Kidney glomerular epithelial cell (primary cell): Measurements from ENCODE around the gene SMIM22.

Experiments used
- DNase-seq: peaks from one replicate; lab custom pipeline; 2025; lab: John Stamatoyannopoulos, UW

SMIM22 gene

DNA sequence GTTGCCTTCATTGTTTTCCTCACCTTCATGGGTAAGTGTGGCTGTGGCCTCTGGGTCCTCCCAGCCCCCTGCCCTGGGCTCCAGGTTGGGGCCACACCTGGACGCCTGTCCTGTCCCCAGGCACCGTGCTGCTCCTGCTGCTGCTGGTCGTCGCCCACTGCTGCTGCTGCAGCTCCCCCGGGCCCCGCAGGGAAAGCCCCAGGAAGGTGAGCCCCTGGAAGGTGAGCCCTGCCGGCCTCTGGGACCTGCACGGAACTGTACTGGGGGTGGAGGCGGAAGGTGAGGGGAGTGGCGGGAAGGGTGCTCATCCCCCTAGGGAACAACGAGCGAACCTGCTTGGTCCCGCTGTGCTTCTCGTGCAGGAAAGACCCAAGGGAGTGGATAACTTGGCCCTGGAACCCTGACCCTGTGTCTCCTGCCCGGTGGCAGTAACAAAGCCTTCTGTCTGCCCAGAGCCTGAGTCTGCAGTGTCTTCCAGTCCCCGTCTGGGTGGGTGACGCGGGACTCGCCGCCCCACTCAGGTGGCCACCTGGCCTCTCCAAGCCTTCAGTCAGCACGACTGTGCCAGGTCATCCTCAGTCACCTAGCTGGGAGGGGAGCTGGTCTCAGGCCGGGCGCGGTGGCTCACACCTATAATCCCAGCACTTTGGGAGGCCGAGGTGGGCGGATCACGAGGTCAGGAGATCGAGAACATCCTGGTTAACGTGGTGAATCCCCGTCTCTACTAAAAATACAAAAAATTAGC, 831 bp downstream of the SMIM22 start:
- DNase-seq = no peak

DNA sequence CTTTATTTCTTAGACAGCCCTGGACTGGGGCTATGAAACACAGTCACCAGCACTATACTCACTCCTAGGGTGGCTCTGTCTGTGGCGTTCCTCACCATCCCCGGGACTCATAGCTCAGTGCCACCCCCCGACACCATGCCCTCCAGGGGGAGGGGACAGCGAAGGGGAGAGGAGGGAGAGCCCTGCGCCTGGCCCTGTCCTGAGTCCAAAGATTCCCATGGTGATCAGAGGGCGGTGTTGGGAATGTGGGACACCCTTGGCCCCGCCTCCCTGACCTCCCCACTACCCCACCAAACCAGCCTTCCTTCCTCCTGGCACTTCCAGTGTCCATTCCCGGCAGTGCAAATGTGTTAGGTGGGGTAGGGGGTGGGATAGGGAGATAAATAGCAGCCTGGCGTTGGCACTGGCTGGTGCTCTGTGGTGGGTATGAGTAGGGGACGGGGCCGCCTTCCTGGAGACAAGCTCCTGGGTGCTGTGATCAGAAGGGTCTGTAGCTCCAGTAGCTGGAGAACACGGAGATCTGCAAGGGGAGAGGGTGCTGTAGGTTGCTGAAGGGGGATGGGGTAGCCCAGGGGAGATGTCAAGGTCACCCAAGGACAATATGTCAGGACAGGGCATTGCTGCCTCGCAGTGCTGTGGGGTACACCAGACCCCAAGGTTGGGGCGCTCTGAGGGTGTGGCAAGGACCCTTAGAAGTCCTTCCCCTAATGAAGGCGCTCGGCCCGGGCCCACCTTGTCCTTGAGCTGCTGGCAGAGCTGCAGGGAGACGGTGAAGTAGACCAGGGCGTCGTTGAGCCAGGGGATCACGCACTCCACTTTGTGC, 2.0 kb downstream of the SMIM22 start:
- DNase-seq = no peak

DNA sequence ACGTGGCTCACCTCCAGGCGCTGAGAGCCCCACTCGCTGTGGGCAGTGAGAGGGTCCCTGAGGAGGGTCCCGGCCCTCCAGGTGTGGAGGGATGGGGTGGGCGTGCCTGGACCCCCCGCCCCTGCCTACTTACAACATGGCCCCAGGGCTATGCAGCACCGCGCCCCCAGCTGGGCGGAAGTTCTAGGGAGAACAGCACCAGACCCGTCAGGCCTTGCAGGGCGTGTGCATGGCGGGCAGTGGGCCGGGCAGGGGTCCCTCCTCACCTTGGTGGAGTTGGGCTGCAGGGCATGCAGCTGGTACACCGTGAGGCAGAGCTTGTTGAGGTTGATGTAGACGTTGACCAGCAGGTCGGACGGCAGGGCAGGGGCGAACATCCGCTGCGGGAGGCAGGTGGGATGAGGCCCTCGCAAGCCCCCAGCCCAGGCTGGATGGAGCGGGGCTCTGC, 2.7 kb downstream of the SMIM22 start:
- DNase-seq = no peak

DNA sequence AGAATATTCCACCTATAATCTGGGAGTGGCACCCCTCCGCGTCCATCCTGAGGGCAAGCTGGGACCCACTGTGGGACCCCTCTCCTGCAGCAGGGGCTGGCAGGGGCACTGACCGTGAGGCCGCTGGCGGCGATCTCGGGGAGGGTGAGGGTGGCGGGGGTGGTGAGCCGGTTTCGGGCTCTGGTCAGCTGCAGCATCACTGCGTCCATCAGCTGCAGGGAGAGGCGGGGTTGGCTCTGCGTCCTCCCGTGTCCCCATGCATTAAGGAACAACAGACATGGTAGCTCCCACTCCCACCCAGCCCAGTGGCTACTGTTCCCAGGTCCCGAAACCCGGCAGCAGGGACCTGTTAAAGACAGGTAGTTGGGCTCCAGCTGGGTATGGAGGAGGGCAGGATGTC, 3.3 kb downstream of the SMIM22 start:
- DNase-seq = no peak

DNA sequence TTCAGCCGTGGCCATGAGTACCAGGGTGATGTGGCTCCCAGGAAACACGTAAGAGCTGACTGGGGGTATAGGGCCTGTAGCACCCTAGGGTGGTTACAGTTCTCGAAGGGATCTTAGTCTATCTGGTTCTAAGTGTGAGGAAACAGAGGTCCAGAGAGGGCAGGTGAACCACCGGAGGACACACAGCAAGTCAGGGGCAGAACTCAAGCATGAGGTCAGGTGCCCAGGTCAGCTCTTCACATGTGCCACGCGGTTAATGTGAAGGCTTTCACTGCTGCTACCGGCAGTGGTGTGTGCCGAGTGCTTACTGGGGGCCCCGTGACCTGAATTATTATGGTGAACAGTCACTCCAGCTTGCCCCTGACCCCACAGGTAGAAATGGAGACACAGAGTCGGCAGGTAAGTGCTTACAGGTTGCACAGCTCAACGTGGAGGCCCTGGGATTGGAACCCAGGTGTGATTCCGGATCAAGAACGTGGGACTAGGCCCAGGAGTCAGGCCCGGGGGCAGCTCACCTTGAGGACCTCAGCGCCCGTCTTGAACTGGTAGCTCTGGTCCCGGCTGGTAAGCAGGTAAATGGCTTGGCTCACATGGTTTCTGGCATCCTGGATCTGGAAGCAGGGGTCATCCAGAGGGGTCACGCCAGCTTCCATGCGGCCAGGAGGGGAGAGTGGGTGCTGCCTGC, 4.1 kb downstream of the SMIM22 start:
- DNase-seq = no peak

DNA sequence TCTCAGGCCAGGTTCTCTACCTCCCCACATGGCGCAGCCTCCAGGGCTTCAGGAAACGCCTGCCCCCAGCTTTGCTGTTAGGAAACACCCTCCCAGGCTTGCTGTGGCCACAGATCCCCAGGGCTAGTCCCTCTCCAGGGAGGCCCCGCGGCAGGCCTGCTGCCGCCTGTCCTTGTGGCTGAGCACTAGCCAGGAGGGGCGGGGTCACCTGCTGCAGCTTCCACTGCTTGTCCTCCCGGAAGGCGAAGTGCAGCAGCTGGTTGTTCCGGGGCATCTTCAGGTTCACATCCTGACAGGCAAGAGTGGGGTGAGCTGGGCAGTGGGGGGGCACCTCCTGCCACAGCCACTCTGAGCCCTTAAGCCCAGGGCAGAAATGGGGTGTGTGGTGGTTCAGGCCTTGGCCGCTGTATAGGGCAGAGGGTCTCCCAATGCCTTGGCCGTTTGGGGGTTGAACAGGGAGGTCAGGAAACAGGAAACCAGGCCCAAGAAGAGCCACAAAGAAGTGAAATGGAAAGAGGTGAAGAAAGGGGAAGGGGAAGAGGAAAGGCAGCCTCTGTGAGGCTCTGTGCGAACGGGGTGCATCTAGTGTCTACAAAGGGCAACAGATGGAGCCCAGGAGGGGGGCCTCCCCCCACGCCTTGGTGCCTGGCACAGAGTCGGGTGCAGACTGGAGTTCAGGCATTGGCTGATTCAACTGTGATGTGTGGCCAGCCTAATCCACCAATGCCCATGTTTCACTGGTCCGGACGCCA, 5.3 kb downstream of the SMIM22 start:
- DNase-seq = no peak

DNA sequence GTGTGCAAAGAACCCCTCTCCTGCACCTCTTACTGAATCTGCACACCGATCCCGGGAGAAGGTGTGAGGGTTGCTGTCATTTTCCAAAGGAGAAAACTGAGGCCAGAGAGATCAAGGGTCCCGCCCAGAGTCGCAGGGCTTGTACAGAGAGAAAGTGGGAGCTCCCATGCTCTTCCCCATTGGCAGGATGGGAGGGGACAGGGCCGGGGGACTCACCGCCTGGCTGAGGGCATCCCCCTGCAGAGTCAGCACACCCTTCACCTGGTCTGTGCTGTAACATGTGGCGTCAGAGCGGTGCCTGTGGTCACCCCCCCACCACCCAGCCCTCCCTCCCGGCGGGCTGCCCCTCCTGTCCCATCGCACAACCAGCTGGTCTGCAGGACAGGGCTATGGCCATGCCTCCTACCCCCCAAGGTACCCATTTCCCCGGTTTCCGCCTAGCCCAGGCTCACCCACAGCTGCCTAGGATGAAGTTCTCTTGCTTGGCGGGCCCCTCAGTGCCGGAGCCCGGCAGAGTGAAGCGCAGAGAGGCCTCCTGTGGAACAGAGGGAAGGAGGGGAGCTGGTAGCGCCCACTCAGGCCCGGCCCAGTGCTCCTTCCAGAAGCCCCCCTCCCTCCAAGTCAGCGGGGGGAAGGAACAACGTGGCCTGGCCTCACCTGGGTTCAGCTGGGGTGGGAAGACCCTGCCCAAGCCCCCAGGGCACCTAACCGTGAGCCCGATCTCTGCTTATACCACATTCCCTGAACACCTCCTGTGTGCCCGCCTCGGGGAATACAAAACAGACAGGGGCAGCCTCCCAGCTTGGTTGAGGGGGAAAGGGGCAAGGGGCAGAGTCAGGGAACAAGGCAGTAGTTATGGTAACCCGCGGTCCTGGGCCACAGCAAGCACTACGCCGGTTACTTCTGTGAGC, 6.1 kb downstream of the SMIM22 start:
- no peak for DNase-seq

DNA sequence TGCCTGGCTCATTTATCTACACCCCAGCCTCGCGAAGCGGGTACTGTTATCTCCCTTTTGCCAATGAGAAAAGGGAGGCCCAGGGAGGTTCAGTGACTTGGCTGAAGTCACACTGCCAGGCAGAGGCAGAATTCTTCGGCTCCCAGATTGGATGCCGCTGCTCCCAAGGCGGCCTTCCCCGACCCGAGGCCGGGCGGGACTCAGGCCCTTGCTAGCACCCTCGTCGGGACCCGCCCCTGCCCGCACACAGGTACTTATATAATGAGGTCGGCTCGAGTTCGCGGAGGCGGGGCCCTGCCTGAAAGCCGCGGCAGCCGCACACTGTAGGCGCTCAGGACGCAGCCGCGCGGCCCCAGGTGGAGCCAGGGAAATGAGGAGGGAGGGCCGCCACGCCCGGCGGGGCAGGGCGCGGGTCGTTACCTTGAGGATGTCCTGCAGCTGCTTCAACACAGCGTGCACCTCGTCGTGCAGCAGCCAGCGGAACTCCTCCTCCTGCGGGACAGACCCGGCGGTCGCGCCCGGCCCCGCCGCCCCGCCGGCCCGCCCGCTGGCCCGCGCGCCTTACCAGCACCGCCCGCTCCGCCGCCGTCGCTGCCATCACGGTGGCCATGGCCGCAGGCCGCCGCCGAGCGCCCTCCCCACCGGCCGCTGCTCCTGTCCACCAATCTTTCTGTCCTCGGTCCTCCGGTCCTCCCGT, 6.9 kb downstream of the SMIM22 start, which contains the start of gene ROGDI:
TSS of gene ROGDI (minus strand) at position 672 of the 697 bp plus-strand sequence. CDS start at position 610, 62 bp downstream.
- DNase-seq = peak; percentile 47

DNA sequence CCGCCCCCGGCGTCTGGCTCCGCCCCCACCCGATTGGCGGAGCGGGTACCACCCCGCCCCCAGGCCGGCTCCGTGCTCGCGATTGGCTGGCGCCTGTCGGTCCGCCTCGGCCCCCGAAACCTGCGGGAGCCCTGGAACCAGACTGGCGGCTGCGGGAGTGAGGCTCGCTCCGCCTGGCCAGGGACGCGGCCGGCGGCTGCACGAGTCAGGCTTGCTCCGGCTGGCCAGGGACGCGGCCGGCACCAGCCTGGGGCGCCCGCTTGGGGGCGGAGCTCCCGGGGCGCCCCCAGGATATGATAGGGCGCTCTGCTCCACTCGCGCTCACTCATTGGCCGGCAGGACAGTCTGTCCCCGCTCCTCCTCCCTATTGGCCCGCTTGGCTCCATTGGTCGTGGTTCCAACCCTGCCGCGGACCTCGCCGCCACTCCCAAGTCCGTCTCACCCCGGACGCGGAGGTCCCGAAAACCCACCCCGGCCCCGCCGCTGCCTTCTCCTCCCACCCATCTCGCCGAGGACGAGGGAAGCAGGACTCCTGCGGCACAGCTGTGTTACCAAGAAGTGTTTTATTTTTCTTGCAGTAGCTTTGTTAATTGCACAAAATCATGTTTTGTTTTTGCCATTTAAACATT, 7.6 kb downstream of the SMIM22 start:
- peak; percentile 89 for DNase-seq

DNA sequence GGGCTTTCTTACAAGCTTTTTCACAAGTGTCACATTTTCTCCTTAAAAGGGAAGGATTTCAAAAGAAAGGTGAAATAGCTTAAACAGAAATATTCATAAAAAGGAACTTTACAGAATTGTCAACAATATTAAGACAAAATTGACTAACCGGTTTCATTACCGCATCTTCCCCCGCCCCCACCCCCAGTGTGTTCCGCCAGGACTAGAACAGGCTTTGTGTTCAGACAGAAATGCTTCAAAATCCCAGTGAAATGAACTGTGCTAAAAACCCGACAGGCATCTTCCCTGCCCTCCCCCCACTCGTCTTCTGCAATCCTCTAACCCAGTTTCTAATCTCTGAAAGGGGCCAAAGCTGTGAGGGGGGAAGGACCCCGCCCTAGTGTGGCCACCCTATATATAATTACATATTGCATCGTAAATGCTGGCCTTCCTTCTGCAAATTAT, 8.3 kb downstream of the SMIM22 start:
- DNase-seq = no peak

DNA sequence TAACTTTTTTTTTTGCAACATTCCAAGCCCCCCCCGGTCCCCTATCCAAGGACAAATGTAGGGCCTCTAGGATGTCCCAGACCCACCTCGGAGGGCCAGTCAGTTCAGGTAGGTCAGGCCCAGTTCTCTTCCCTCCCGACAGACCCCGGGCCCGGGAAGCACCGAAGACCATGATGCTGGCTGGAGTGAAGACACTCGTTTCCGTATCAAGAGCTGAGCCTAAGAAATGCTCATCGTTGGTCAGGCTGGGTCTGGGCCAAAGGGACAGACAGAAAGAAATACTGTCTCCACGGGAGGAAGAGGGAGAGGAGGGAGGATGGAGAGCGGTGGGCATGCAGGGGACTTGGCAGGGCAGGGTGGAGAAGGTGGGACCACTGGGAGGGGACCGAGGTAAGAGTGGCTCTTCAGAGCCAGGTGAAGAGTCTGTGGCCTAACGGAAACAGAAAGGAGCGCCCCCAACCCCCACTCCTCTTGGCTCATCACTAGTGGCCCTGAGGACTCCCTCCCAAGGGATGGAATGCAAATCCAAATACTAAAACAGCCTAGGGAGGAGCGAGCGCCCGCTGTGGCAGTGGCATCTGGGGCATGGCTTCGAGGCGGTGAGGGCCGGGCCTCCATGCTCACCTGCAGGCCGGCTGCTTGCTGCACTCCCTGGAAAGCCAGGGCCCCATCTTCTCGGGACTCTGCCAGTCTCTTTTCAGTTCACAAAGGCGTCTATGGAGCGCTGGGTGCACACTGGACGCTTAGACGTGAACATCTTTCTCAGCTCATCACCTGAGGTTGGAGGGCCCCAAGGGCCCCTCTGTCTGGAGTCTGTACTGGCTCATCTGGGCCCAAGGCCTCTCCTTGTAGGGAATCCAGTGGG, 9.0 kb downstream of the SMIM22 start:
- no peak for DNase-seq

DNA sequence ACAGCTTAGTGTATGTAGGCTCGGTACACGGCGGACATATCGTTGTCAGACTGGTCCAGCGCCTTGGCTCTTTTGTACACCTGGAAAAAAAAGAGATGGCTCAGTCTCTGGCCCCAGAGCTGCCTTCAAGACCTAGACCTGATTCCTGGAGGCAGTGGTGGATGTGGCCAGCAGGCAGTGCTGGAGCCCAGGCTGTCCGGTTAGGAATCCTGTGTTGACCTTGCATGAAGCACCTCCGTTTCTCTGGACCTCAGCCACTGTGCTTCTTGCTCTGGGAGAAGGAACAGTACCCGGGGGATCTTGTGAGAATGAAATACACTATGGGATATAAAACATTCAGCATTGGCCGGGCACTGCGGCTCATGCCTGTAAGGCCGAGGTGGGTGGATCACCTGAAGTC, 10.1 kb downstream of the SMIM22 start:
- no peak for DNase-seq

DNA sequence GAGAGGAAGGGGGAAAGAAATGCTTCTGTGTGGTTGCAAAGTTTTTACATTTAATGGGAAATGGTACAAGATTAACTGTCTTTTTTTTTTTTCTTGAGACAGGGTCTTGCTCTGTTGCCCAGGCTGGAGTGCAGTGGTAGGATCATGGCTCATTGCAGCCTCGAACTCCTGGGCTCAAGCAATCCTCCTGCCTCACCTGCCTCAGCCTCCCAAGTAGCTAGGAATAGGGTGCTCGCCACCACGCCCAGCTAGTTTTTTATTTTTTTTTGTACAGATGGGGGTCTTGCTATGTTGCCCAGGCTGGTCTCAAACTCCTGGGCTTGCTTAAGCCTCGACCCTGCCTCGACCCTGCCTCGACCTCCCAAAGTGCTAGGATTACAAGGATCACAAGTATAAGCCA, 11.1 kb downstream of the SMIM22 start:
- no peak for DNase-seq

DNA sequence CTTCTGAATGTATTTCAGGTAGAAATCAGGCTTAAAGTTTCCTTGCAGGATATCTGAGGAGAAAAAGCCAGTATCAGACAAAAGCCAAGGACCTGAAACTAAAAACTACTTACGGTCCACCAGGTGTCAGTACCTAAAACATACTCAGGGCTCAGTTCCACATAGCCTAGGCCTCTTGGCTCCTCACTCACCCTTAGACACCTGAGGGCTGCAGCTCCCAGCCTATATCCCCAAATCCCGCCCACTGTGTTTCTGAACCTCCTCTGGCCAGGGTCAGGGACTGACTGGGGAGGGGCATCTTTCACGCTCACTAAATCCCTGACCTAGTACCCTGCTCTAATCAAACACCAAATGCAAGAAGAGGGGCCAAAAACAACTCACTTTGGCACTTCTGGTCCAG, 16.1 kb downstream of the SMIM22 start:
- no peak for DNase-seq

DNA sequence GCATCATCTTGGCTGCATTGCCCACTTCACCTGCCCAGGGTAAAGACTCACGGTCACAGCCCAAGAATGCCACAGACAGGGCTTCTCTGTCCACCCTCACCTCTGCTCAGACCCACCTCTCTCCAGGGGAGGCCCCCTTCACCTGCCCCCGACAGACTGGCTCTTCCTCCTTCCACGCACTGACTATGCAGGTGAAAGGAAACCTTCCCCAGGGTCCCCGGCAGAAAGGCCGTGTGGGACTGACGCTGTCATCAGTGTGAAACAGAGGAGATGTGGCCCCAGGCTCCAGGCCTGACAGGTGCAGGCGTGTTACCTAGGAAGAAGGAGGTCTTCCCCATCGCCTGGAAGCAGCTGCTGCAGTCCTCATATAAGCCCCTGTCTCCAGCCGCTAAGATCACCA, 16.6 kb downstream of the SMIM22 start:
- DNase-seq = no peak

DNA sequence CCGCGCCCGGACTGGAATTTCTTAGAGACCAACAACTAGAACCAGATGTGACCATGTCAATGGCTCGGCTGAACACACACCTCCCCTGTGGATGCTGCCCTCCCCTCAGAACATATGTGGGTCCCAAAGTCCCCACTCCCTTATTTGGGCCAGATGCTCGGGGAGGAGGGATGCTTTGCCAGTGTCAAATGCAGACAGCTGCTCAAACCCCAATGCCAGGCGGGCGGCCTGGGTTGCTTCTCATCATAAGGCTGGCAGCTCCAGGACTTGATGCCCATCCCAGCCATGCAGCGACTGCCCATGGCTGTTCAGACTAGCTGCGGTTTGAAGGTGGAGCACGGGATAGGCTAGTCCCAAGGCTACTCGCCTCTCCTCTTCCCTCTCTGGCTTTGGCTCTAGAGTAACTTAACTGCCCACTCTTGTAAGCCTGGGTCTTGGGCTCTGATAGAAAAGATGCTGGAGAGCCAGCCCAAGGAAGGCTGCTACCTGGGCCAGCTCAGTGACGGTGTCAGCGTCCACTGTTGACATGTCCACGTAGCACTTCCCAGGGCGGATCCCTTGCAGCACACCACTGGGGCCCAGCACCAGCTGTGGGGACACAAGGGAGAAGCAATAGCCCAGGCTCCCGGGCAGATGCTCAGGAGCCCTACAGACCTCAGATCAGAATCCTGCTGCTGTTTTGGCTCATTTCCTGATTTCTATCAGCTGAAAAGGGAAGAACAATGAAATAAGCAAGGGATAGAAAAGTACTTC, 18.3 kb downstream of the SMIM22 start:
- no peak for DNase-seq

DNA sequence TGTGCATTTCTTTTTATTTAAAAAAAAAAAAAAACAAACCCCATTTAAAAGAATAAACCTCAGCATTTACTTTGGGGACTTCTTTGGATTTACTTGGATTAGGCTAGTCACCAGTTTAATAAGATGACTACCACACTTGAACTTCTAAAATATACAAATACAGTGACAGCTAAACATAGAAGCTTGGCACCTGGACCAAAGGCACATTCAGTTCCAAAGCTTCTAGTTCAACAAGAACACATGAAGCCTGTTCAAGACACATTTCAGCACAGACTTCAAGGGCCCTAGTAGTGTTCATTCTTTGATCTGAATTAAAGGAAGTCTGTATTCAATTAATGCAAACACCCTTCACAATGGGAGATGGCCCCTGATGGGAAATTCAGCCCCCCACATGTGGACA, 18.9 kb downstream of the SMIM22 start:
- DNase-seq = no peak
